ENCODE measurements around the gene ARHGAP36.
A peak's percentile ranks its signal among the peaks of the same experiment; 100 is the strongest.

Gene ARHGAP36

GRCh38 chrX:131073607-131074006, 15.5 kb downstream of the ARHGAP36 start:
- no peak overlapping the region for H2BK5ac ChIP-seq (ENCODE audit: low read length)
- H3K14ac ChIP-seq (ENCODE audit: low read length): no peak overlapping the region
- H2BK15ac ChIP-seq (ENCODE audit: low read length): no peak overlapping the region
- H2BK120ac ChIP-seq (ENCODE audit: low read depth, low read length): no peak overlapping the region
- H3K4me2 ChIP-seq (ENCODE audit: insufficient read depth, low read length, poor library complexity, severe bottlenecking): peak overlapping the region; percentile 45
- no peaks in the 10 kb centered on the region for H3K36me3 ChIP-seq (replicated peaks in 1 of 2; ENCODE audit: control insufficient read depth in 2 of 2, insufficient read depth in 2 of 2, low read length in 2 of 2)
- no peak overlapping the region for H2AFZ ChIP-seq (ENCODE audit: low read length)
- no peak for DNase-seq (ENCODE audit: low spot score)
- no peaks in the 10 kb centered on the region for H3K9me3 ChIP-seq (replicated peaks in 1 of 2; ENCODE audit: control insufficient read depth in 2 of 2, insufficient read depth in 1 of 2, low read depth in 1 of 2, low read length in 2 of 2)
- H3K4me1 ChIP-seq (ENCODE audit: control insufficient read depth in 2 of 2, insufficient read depth in 1 of 2, low read depth in 1 of 2, low read length in 2 of 2): no peaks in the 10 kb centered on the region
- no peaks in the 10 kb centered on the region for H3K79me1 ChIP-seq (ENCODE audit: low read depth, low read length)
- no peak overlapping the region for H3K4me3 ChIP-seq (ENCODE audit: low read length in 2 of 2)
- no peak overlapping the region for H3K23ac ChIP-seq (ENCODE audit: low read depth, low read length, poor library complexity)
- no peak overlapping the region for H2AK5ac ChIP-seq (ENCODE audit: low read depth, low read length)
- H4K91ac ChIP-seq (ENCODE audit: low read depth, low read length, poor library complexity): no peak overlapping the region
- peaks cover 0 to 67% (median 36%) of the 10 kb centered on the region in 3 experiments for H3K27me3 ChIP-seq (ENCODE audit: control insufficient read depth in 3 of 3, insufficient read depth in 3 of 3, low read depth in 1 of 3, low read length in 3 of 3)
- no peak overlapping the region for H3K18ac ChIP-seq (ENCODE audit: low read length)
- H4K8ac ChIP-seq (ENCODE audit: low read depth, low read length): no peak overlapping the region
- no CpG with 5 or more reads among the region's 4 CpGs for WGBS, 2 donors (ENCODE audit: extremely low coverage in 2 of 2, insufficient read length in 2 of 2, insufficient replicate concordance in 1 of 2)
- H3K27ac ChIP-seq (replicated peaks; ENCODE audit: low read length): no peak overlapping the region
- H2BK12ac ChIP-seq (ENCODE audit: low read length): no peak overlapping the region
- H3K4ac ChIP-seq (ENCODE audit: low read length): no peak overlapping the region
- H3K9ac ChIP-seq (ENCODE audit: low read depth, low read length, poor library complexity): no peak overlapping the region

- Histone ChIP-seq H3K4ac (ENCODE audit: low read length) (no peak overlapping the region), H3K36me3 (replicated peaks in 1 of 2; ENCODE audit: control insufficient read depth in 2 of 2, insufficient read depth in 2 of 2, low read length in 2 of 2) (no peaks in the 10 kb centered on the region), H3K4me1 (ENCODE audit: control insufficient read depth in 2 of 2, insufficient read depth in 1 of 2, low read depth in 1 of 2, low read length in 2 of 2) (no peaks in the 10 kb centered on the region), H2BK120ac (ENCODE audit: low read depth, low read length) (no peak overlapping the region), H3K27ac (replicated peaks; ENCODE audit: low read length) (no peak overlapping the region), H2AK5ac (ENCODE audit: low read depth, low read length) (no peak overlapping the region), H2BK15ac (ENCODE audit: low read length) (no peak overlapping the region), H2AFZ (ENCODE audit: low read length) (no peak overlapping the region), H4K91ac (ENCODE audit: low read depth, low read length, poor library complexity) (no peak overlapping the region), H4K8ac (ENCODE audit: low read depth, low read length) (no peak overlapping the region), H3K4me3 (ENCODE audit: low read length in 2 of 2) (peak overlapping the region in 1 of 2 donors; percentile 51), H3K18ac (ENCODE audit: low read length) (no peak overlapping the region), H3K9ac (ENCODE audit: low read depth, low read length, poor library complexity) (no peak overlapping the region), H3K79me1 (ENCODE audit: low read depth, low read length) (no peaks in the 10 kb centered on the region), H2BK5ac (ENCODE audit: low read length) (no peak overlapping the region), H3K4me2 (ENCODE audit: insufficient read depth, low read length, poor library complexity, severe bottlenecking) (peak overlapping the region; percentile 54), H3K9me3 (replicated peaks in 1 of 2; ENCODE audit: control insufficient read depth in 2 of 2, insufficient read depth in 1 of 2, low read depth in 1 of 2, low read length in 2 of 2) (no peaks in the 10 kb centered on the region), H2BK12ac (ENCODE audit: low read length) (no peak overlapping the region), H3K14ac (ENCODE audit: low read length) (no peak overlapping the region), H3K23ac (ENCODE audit: low read depth, low read length, poor library complexity) (no peak overlapping the region), H3K27me3 (ENCODE audit: control insufficient read depth in 3 of 3, insufficient read depth in 3 of 3, low read depth in 1 of 3, low read length in 3 of 3) (peaks cover 5 to 68% (median 44%) of the 10 kb centered on the region in 3 experiments)
- no CpG with 5 or more reads among the region's 75 CpGs for WGBS, 2 donors (ENCODE audit: extremely low coverage in 2 of 2, insufficient read length in 2 of 2, insufficient replicate concordance in 1 of 2)
- DNase-seq (ENCODE audit: low spot score): no peak
Measured at GRCh38 chrX:131081772-131082740, 23.9 kb downstream of the ARHGAP36 start.

- H3K14ac ChIP-seq (ENCODE audit: low read length): no peak overlapping the region
- H2BK120ac ChIP-seq (ENCODE audit: low read depth, low read length): no peak overlapping the region
- H3K27ac ChIP-seq (replicated peaks; ENCODE audit: low read length): no peak overlapping the region
- H2BK5ac ChIP-seq (ENCODE audit: low read length): no peak overlapping the region
- H2AFZ ChIP-seq (ENCODE audit: low read length): no peak overlapping the region
- H2BK12ac ChIP-seq (ENCODE audit: low read length): no peak overlapping the region
- WGBS, 2 donors (ENCODE audit: extremely low coverage in 2 of 2, insufficient read length in 2 of 2, insufficient replicate concordance in 1 of 2): no CpG with 5 or more reads among the region's 34 CpGs
- peak overlapping the region; percentile 19 for H3K4me2 ChIP-seq (ENCODE audit: insufficient read depth, low read length, poor library complexity, severe bottlenecking)
- H3K4me3 ChIP-seq (ENCODE audit: low read length in 2 of 2): no peak overlapping the region
- no peak overlapping the region for H3K4ac ChIP-seq (ENCODE audit: low read length)
- H3K4me1 ChIP-seq (ENCODE audit: control insufficient read depth in 2 of 2, insufficient read depth in 1 of 2, low read depth in 1 of 2, low read length in 2 of 2): no peaks in the 10 kb centered on the region
- no peaks in the 10 kb centered on the region for H3K79me1 ChIP-seq (ENCODE audit: low read depth, low read length)
- no peak overlapping the region for H2AK5ac ChIP-seq (ENCODE audit: low read depth, low read length)
- H2BK15ac ChIP-seq (ENCODE audit: low read length): no peak overlapping the region
- H4K91ac ChIP-seq (ENCODE audit: low read depth, low read length, poor library complexity): no peak overlapping the region
- no peak overlapping the region for H3K9ac ChIP-seq (ENCODE audit: low read depth, low read length, poor library complexity)
- no peak for DNase-seq (ENCODE audit: low spot score)
- H3K23ac ChIP-seq (ENCODE audit: low read depth, low read length, poor library complexity): no peak overlapping the region
- H3K9me3 ChIP-seq (replicated peaks in 1 of 2; ENCODE audit: control insufficient read depth in 2 of 2, insufficient read depth in 1 of 2, low read depth in 1 of 2, low read length in 2 of 2): no peaks in the 10 kb centered on the region
- no peaks in the 10 kb centered on the region for H3K36me3 ChIP-seq (replicated peaks in 1 of 2; ENCODE audit: control insufficient read depth in 2 of 2, insufficient read depth in 2 of 2, low read length in 2 of 2)
- H4K8ac ChIP-seq (ENCODE audit: low read depth, low read length): no peak overlapping the region
- H3K27me3 ChIP-seq (ENCODE audit: control insufficient read depth in 3 of 3, insufficient read depth in 3 of 3, low read depth in 1 of 3, low read length in 3 of 3): peaks cover 5 to 65% (median 44%) of the 10 kb centered on the region in 3 experiments
- H3K18ac ChIP-seq (ENCODE audit: low read length): no peak overlapping the region
Measured at GRCh38 chrX:131083510-131084142, 25.5 kb downstream of the ARHGAP36 start.

GRCh38 chrX:131084145-131084544, 26.0 kb downstream of the ARHGAP36 start:
- Histone ChIP-seq H3K79me1 (ENCODE audit: low read depth, low read length) (no peaks in the 10 kb centered on the region), H3K36me3 (replicated peaks in 1 of 2; ENCODE audit: control insufficient read depth in 2 of 2, insufficient read depth in 2 of 2, low read length in 2 of 2) (no peaks in the 10 kb centered on the region), H3K4ac (ENCODE audit: low read length) (no peak overlapping the region), H4K8ac (ENCODE audit: low read depth, low read length) (no peak overlapping the region), H2AK5ac (ENCODE audit: low read depth, low read length) (no peak overlapping the region), H3K4me1 (ENCODE audit: control insufficient read depth in 2 of 2, insufficient read depth in 1 of 2, low read depth in 1 of 2, low read length in 2 of 2) (no peaks in the 10 kb centered on the region), H3K4me2 (ENCODE audit: insufficient read depth, low read length, poor library complexity, severe bottlenecking) (no peak overlapping the region), H3K4me3 (ENCODE audit: low read length in 2 of 2) (no peak overlapping the region), H4K91ac (ENCODE audit: low read depth, low read length, poor library complexity) (no peak overlapping the region), H2BK12ac (ENCODE audit: low read length) (no peak overlapping the region), H3K9me3 (replicated peaks in 1 of 2; ENCODE audit: control insufficient read depth in 2 of 2, insufficient read depth in 1 of 2, low read depth in 1 of 2, low read length in 2 of 2) (no peaks in the 10 kb centered on the region), H3K23ac (ENCODE audit: low read depth, low read length, poor library complexity) (no peak overlapping the region), H3K14ac (ENCODE audit: low read length) (no peak overlapping the region), H2BK5ac (ENCODE audit: low read length) (no peak overlapping the region), H2BK120ac (ENCODE audit: low read depth, low read length) (no peak overlapping the region), H2BK15ac (ENCODE audit: low read length) (no peak overlapping the region), H3K18ac (ENCODE audit: low read length) (no peak overlapping the region), H3K27me3 (ENCODE audit: control insufficient read depth in 3 of 3, insufficient read depth in 3 of 3, low read depth in 1 of 3, low read length in 3 of 3) (peaks cover 5 to 64% (median 44%) of the 10 kb centered on the region in 3 experiments), H2AFZ (ENCODE audit: low read length) (no peak overlapping the region), H3K27ac (replicated peaks; ENCODE audit: low read length) (no peak overlapping the region), H3K9ac (ENCODE audit: low read depth, low read length, poor library complexity) (no peak overlapping the region)
- no peak for DNase-seq (ENCODE audit: low spot score)
- WGBS, 2 donors (ENCODE audit: extremely low coverage in 2 of 2, insufficient read length in 2 of 2, insufficient replicate concordance in 1 of 2): no CpG with 5 or more reads among the region's 7 CpGs

Data from neuronal stem cell (in vitro differentiated cells).